GM21360 (cell line): ENCODE results near the gene BRWD1.
"Not testable (repeated sequence)": the region's sequence is repeated elsewhere in the genome, so short reads cannot be mapped to it uniquely, and the experiment has no call there.

ENCODE experiments used
- ATAC-seq: cut with Tn5 transposase; IDR thresholded peaks from one replicate; pipeline ENCODE4 v1.9.1; 2021; ENCODE audit warnings: mild to moderate bottlenecking, moderate library complexity; ENCODE audit not compliant: unreplicated experiment

Gene BRWD1

GRCh38 chr21:39137248-39138178 is 175.9 kb downstream of the BRWD1 start:
- no peak for ATAC-seq

- ATAC-seq = no peak
These were observed 176.7 kb downstream of the BRWD1 start for GRCh38 chr21:39136711-39137110.

- ATAC-seq = not testable (repeated sequence)
These were observed 177.3 kb downstream of the BRWD1 start for GRCh38 chr21:39136138-39136537.

GRCh38 chr21:39134288-39134810 is 179.1 kb downstream of the BRWD1 start:
- ATAC-seq = no peak
